Esophagus squamous epithelium (tissue), 5 donors: Measurements from ENCODE around the gene KCTD5. TPM values are rescaled to one million over a fixed set of nuclear protein-coding genes. Genes with fewer than 3 reads are reported as not detected.

Source experiments
- DNase-seq: peaks from one replicate; lab custom pipeline; 2025; lab: John Stamatoyannopoulos, UW
- H3K27ac ChIP-seq, 4 donors: fragments of 200-600 bp; sonication (generic); one replicate each; pipeline ENCODE4 v1.5.1; 2016 to 2019; ENCODE audit warnings: mild to moderate bottlenecking in 1 of 4
- H3K27me3 ChIP-seq, 4 donors: fragments of 200-600 bp; sonication (generic); 1 replicate in 3 of 4; 2 replicates in 1 of 4; pipeline versions ENCODE4 v1.5.1 to v1.6.0; 2017 to 2021; ENCODE audit warnings: antibody characterized with exemption in 1 of 4
- H3K36me3 ChIP-seq, 3 donors: fragments of 200-600 bp; sonication (generic); one replicate each; pipeline ENCODE4 v1.5.1; 2016 to 2019
- H3K4me1 ChIP-seq, 3 donors: fragments of 200-600 bp; sonication (generic); one replicate each; pipeline ENCODE4 v1.5.1; 2017 to 2019
- H3K4me3 ChIP-seq, 4 donors: fragments of 200-600 bp; sonication (generic); 1 replicate in 3 of 4; 2 replicates in 1 of 4; pipeline ENCODE4 v1.5.1; 2016 to 2019; ENCODE audit warnings: mild to moderate bottlenecking in 2 of 4, moderate library complexity in 1 of 4
- H3K9me3 ChIP-seq, 3 donors: fragments of 200-600 bp; sonication (generic); one replicate each; pipeline ENCODE4 v1.5.1; 2016 to 2019
- CTCF ChIP-seq, 6 experiments: fragments of 450-650 bp in 4 of 6; fragments of 200-600 bp in 2 of 6; sonication (generic) in 2 of 6; IDR thresholded peaks; one replicate each; pipeline ENCODE4 v1.5.1; 2016 to 2019; ENCODE audit warnings: antibody characterized with exemption in 6 of 6, mild to moderate bottlenecking in 4 of 6, moderate library complexity in 4 of 6
- POLR2A ChIP-seq, 4 donors: fragments of 450-650 bp; IDR thresholded peaks; one replicate each; pipeline ENCODE4 v1.6.1; 2017; ENCODE audit warnings: antibody characterized with exemption in 4 of 4, mild to moderate bottlenecking in 4 of 4, moderate library complexity in 3 of 4
- WGBS, 2 donors: methylation state at CpG; one replicate each; pipeline ENCODE4 v1.1.5; 2018; 5-methylcytosine and 5-hydroxymethylcytosine counted together
- intact Hi-C: fragments of 100-400 bp; cut with DNase I; formaldehyde crosslinking; loops from one replicate; pipeline ENCODE4 v1.15.0; 2022
- total RNA-seq, 4 donors: library from RNA; depleted of rRNA; stranded (reverse); fragments of >200 nt; gene quantifications; one replicate each; pipeline ENCODE4 v1.1.0, GENCODE V29; 2016
- donor health status: DM: yes; HTN: yes; CAD: no.

Gene KCTD5
- total RNA-seq, 4 donors from 2014 or later, result 24.8 to 51.9 (median 40.3) TPM

GRCh38 chr16:2712546-2712945, 30.2 kb downstream of the KCTD5 start:
- Histone ChIP-seq H3K4me3 (no peak overlapping the region), H3K4me1 (peaks cover 4 to 25% (median 5%) of the 10 kb centered on the region in 3 donors), H3K27ac (peak overlapping the region in 1 of 4 donors; percentile 51), H3K9me3 (no peaks in the 10 kb centered on the region), H3K36me3 (peaks cover 8 to 28% (median 17%) of the 10 kb centered on the region in 3 donors), H3K27me3 (peaks cover 0 to 18% (median 0%) of the 10 kb centered on the region in 4 donors)
- no peak for DNase-seq
- intact Hi-C loops, result no loop called here
- 88 to 90% methylated on average over 2 to 4 of the region's 21 CpGs for WGBS, 2 donors
- no peak for TF ChIP-seq POLR2A (IDR thresholded peaks at IDR 0.05)
- TF ChIP-seq CTCF (IDR thresholded peaks at IDR 0.05), result no peak

- Histone ChIP-seq H3K4me3 (no peak overlapping the region), H3K27me3 (peaks cover 0 to 18% (median 0%) of the 10 kb centered on the region in 4 donors), H3K4me1 (peaks cover 4 to 28% (median 5%) of the 10 kb centered on the region in 3 donors), H3K36me3 (peaks cover 0 to 18% (median 7%) of the 10 kb centered on the region in 3 donors), H3K9me3 (no peaks in the 10 kb centered on the region), H3K27ac (peak overlapping the region in 3 of 4 donors; percentile 50 to 95 (median 74))
- TF ChIP-seq POLR2A (IDR thresholded peaks at IDR 0.05) (no peak), CTCF (IDR thresholded peaks at IDR 0.05) (no peak)
- DNase-seq, result no peak
- WGBS, 2 donors, result 60 to 71% methylated on average over 1 to 7 of the region's 14 CpGs
- intact Hi-C loops, result no loop called here
Observed at GRCh38 chr16:2713523-2713922, 31.2 kb downstream of the KCTD5 start.

GRCh38 chr16:2713985-2714774, 31.9 kb downstream of the KCTD5 start:
- 65 to 69% methylated on average over 5 to 18 of the region's 28 CpGs for WGBS, 2 donors
- TF ChIP-seq CTCF (IDR thresholded peaks at IDR 0.05) (no peak), POLR2A (IDR thresholded peaks at IDR 0.05) (no peak)
- peak overlapping the region in 3 of 4 donors; percentile 53 to 95 (median 89) for H3K27ac ChIP-seq
- peaks cover 0 to 11% (median under 1%) of the 10 kb centered on the region in 3 donors for H3K36me3 ChIP-seq
- intact Hi-C loops, result no loop called here
- H3K4me3 ChIP-seq, result peak overlapping the region in 1 of 4 donors; percentile 51
- no peaks in the 10 kb centered on the region for H3K9me3 ChIP-seq
- H3K4me1 ChIP-seq, result peaks cover 4 to 34% (median 5%) of the 10 kb centered on the region in 3 donors
- no peak for DNase-seq
- peaks cover 0 to 18% (median 0%) of the 10 kb centered on the region in 4 donors for H3K27me3 ChIP-seq

- Histone ChIP-seq H3K4me3 (peak overlapping the region; percentile 3 to 75 (median 42)), H3K27ac (peak overlapping the region in 3 of 4 donors; percentile 53 to 95 (median 89)), H3K4me1 (peaks cover 10 to 43% (median 12%) of the 10 kb centered on the region in 3 donors), H3K36me3 (peaks cover 0 to 3% (median 0%) of the 10 kb centered on the region in 3 donors), H3K9me3 (no peaks in the 10 kb centered on the region), H3K27me3 (peaks cover 0 to 18% (median 0%) of the 10 kb centered on the region in 4 donors)
- no peak for DNase-seq
- TF ChIP-seq POLR2A (IDR thresholded peaks at IDR 0.05) (no peak), CTCF (IDR thresholded peaks at IDR 0.05) (no peak)
- intact Hi-C loops, result no loop called here
- WGBS, 2 donors, result 18 to 26% methylated on average over 9 of the region's 9 CpGs
Observed at GRCh38 chr16:2715064-2715463, 32.7 kb downstream of the KCTD5 start.

GRCh38 chr16:2715519-2715918, 33.2 kb downstream of the KCTD5 start:
- Histone ChIP-seq H3K27ac (peak overlapping the region in 3 of 4 donors; percentile 53 to 95 (median 89)), H3K27me3 (peaks cover 0 to 18% (median 0%) of the 10 kb centered on the region in 4 donors), H3K36me3 (no peaks in the 10 kb centered on the region), H3K9me3 (no peaks in the 10 kb centered on the region), H3K4me3 (peak overlapping the region; percentile 3 to 75 (median 42)), H3K4me1 (peaks cover 14 to 48% (median 15%) of the 10 kb centered on the region in 3 donors)
- 6 to 9% methylated on average over 12 to 17 of the region's 33 CpGs for WGBS, 2 donors
- intact Hi-C loops, result no loop called here
- TF ChIP-seq POLR2A (IDR thresholded peaks at IDR 0.05) (no peak), CTCF (IDR thresholded peaks at IDR 0.05) (no peak)
- DNase-seq, result no peak
